Activated CD4-positive, alpha-beta T cell treated with anti-CD3 and anti-CD28 coated beads, Interleukin-2, Interleukin-6, amounts not matched to agents 100 ng/mL and 50 ng/mL, durations not matched to agents 16 hours and 8 hours (primary cell): ENCODE measurements around the gene SUGP2.

Source experiments
- DNase-seq: peaks from one replicate; pipeline ENCODE4 v3.0.0-alpha.2; 2020

SUGP2 gene

DNA sequence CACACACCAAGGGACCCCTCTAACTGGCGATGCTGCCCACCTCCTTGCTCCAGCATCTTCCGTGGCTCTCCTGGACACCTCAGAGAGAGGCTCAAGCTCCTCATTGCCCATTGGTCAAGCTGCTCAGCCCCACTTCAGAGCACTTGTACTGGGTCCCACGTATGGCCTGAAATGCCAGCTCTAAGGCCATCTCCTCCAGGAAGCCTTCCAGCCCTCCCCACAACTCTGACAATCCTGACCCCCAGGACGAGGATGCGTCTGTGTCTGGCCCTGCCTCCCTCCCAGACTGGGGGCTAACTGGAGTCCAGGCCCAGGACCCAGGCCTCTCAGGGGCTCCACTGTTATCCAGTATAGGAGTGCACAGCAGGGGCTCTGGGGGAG, 84.4 kb downstream of the SUGP2 start:
- DNase-seq: no peak

DNA sequence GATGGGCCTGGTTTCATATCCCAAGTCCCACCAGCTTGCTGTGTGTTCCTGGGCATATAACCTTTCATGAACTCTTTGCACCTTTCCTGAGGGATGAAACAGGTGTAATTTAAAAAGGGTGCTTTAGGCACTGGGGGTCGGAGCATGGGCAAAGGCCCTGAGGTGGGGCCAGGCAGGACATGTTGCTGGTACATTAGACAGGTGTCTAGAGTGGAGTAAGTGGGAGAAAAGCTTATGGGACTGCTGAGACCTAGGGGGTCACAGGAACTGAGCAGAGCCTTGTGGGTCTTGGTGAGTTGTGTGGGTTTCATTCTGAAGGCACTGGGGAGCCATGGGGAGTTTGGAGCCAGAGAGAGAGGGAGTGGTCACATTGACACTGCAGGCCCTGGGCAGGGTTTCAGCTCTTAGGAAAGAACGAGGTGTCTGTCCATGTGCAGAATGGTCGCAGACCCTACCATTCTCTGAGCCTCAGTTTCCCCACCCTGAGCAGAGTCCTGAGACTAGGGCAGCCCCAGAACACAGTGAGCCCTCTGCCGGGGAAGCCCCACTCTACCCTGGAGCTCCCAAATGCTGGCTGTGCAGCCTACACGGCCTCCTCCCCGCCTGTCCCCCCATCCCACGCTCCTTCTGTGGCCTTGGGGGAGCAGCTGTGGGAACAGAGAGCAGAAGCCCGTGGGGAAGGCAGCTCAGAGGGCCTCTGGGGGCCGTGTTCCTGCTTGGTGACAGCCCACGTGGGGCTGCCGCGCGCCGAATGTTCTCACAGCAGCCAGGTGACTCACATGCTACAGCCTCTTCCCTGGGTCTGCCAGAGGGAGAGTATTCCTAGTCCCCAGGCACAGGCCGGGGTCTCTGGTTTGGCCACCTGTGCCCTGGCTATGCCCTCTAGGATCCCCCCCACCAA, 85.0 kb downstream of the SUGP2 start:
- no peak for DNase-seq

DNA sequence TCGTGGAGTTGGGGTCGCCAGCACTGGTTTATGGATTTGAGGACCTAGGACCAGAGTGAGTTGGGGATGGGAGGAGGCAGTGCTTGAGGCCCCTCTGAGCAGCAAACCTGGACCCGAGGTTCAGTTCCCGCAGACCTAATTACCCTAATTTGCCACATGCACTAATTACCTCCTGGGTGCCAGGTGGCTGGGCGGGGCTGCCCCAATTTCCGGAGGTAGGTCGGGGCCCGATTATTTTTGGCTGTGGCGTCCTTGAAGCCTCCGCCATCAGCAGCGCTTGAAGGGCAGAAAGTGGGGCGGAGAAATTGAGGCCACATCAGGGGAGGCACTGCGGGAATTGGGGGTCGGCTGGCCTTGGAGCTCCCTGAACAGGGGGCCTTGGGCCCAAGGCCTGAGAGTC, 86.4 kb downstream of the SUGP2 start:
- DNase-seq: no peak

DNA sequence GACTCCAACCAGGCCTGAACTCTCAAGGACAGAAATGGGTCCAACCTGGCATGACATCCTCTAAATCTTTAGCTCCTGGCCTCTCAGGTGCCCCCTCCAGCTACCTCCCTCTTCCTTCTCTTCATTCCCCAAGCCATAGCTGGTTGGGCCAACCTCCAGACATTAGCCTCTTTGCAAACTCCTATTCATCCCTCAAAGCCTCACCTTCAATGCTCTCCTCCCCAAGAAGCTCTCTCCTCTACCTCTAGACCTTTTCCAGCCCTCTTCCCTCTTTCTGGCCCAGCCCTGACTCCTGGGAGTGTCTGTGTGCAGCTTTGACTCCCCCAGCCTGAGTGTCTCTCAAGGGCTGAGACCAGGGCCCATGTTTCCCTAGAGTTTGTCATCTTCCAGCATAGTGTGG, 87.0 kb downstream of the SUGP2 start:
- DNase-seq: no peak

DNA sequence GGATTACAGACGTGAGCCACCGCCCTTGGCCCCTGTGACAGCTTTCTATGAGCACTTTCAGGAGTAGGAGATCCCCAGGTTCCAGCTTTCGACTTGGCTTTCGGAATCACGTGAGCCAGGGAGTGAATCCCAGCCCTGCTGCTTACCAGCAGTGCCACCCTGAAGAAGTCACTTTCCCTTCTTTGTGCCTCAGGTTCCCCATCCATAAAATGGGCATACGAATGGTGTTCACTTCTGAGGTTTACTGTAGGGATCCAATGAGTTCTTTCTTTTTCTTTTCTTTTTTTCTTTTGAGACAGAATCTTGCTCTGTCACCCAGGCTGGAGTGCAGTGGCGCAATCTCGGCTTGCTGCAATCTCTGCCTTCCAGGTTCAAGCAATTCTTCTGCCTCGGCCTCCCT, 88.0 kb downstream of the SUGP2 start:
- DNase-seq: no peak

DNA sequence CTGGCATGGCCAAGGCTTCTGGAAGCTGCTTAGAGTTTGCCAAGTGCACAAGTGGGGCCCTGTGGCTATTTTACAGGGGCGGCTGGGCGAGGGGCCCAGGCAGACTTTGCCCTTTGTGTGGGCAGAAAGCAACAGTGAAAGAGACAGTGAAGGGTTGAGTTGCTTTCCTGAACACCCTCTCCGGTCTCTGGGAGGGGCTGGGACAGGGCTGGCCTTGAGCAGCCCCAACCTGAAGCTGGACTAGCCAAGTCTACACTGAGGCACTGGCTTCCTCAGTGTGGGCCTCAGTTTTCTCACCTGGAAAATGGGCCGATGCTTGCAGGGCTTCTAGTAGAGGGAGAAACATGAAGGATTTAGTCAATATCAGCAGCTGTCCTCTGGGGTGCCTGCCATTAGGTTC, 89.9 kb downstream of the SUGP2 start:
- DNase-seq: no peak

DNA sequence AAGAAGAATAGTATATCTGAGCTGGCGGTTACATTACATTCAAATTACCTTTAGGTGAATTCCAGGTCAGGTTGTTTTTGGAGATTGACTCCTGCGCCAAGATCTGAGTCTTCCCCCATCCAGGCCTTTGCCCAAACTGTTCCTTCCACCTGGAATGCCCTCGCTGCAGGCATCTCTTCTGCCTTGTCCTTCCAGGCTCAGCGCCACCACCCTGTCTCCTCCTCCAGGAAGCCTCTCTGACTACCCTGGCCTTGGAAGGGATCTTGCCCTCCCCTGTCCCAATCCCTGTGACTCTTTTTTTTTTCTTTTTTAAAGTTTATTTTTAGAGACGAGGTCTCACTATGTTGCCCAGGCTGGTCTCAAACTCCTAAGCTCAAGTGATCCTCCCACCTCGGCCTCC, 90.6 kb downstream of the SUGP2 start:
- DNase-seq: no peak

DNA sequence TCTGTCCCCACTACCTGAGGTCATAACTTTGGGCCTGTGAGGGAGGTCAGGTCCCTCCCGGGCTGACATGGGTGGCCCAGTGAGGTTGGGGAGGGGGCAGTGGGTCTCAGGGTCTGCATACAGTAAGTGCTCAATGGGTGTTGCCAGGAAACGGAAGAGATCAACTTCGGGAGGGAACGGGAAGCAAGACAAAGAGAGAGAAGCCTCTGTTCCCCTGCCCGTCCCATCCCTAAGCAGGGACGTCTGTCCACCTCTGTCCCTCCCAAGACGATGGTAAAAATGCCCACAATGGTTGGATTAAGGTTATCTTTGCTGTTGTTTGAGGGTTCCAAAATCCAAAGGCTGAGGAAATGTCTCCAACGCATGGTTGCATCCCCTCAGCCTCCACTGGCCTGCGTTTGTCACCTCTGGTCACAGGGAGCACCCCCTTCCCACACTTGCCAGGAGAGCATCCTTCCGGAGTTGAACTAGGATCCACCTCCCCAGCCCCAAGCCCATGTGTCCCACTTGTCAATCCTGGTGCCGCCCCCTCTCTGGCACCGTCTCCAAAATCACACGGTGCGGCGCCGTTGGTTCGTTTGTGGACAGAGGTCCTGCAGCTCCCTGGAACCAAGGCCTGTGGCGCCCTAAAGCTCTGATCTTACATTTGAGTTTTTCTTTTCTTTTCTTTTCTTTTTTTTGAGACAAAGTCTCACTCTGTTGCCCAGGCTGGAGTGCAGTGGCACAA, 91.5 kb downstream of the SUGP2 start:
- no peak for DNase-seq
